Brain microvascular endothelial cell (primary cell): ENCODE measurements around the gene PA2G4.
"Not testable (repeated sequence)": the region's sequence is repeated elsewhere in the genome, so short reads cannot be mapped to it uniquely, and the experiment has no call there.

Experiments
- DNase-seq: peaks from one replicate; pipeline ENCODE4 v3.0.0-alpha.2; 2020
- H3K27ac ChIP-seq: fragments of 250-450 bp; sonication (Bioruptor Pico); 2 replicates; pipeline ENCODE4 v1.5.1; 2020; ENCODE audit warnings: mild to moderate bottlenecking, moderate library complexity
- H3K27me3 ChIP-seq: fragments of 250-450 bp; sonication (Bioruptor Pico); replicated peaks from 2 replicates; pipeline ENCODE4 v1.5.1; 2020; ENCODE audit warnings: mild to moderate bottlenecking
- H3K36me3 ChIP-seq: fragments of 250-450 bp; sonication (Bioruptor Pico); replicated peaks from 2 replicates; pipeline ENCODE4 v1.5.1; 2020; ENCODE audit warnings: mild to moderate bottlenecking
- H3K4me3 ChIP-seq: 2 replicates; pipeline ENCODE4 v1.5.1; 2011; ENCODE audit warnings: low read depth, mild to moderate bottlenecking, control low read depth, low read length, moderate library complexity
- CTCF ChIP-seq: IDR thresholded peaks from 2 replicates; pipeline ENCODE4 v1.5.1; 2011; ENCODE audit warnings: low read depth, mild to moderate bottlenecking, moderate library complexity, low read length, control low read depth, inconsistent platforms; ENCODE audit errors: missing control alignments
- in situ Hi-C: cut with HindIII; loops from 2 replicates; pipeline ENCODE4 v1.10.0; 2017; ENCODE audit warnings: low sequenced_read_pairs, low pct_ligation_motif_present

Gene PA2G4

GRCh38 chr12:56154818-56155217 is 50.5 kb downstream of the PA2G4 start:
- H3K27ac ChIP-seq, result no peak overlapping the region
- H3K36me3 ChIP-seq, result peaks cover 10% of the 10 kb centered on the region
- in situ Hi-C loops, result no loop called here
- DNase-seq, result no peak
- H3K4me3 ChIP-seq, result no peak overlapping the region
- TF ChIP-seq CTCF, result no peak
- H3K27me3 ChIP-seq, result no peaks in the 10 kb centered on the region

- Histone ChIP-seq H3K27me3 (no peaks in the 10 kb centered on the region), H3K27ac (no peak overlapping the region), H3K36me3 (peaks cover 15% of the 10 kb centered on the region), H3K4me3 (no peak overlapping the region)
- in situ Hi-C loops, result no loop called here
- DNase-seq, result no peak
- TF ChIP-seq CTCF, result no peak
Observed at GRCh38 chr12:56155256-56155845, 51.0 kb downstream of the PA2G4 start.

- DNase-seq, in situ Hi-C loops, H3K27me3 ChIP-seq: not testable (repeated sequence)
- Histone ChIP-seq H3K4me3 (peak overlapping the region; percentile 99), H3K36me3 (peaks cover 28% of the 10 kb centered on the region), H3K27ac (peak overlapping the region; percentile 22)
Observed at GRCh38 chr12:56156464-56157200, 52.3 kb downstream of the PA2G4 start.

GRCh38 chr12:56157201-56158028 is 53.1 kb downstream of the PA2G4 start:
- peak; percentile 86 for DNase-seq
- peak overlapping the region; percentile 22 for H3K27ac ChIP-seq
- peaks cover 35% of the 10 kb centered on the region for H3K36me3 ChIP-seq
- H3K4me3 ChIP-seq, result peak overlapping the region; percentile 99
- in situ Hi-C loops, result no loop called here
- no peaks in the 10 kb centered on the region for H3K27me3 ChIP-seq
- TF ChIP-seq CTCF, result peak; percentile 84

GRCh38 chr12:56158029-56158925 is 53.9 kb downstream of the PA2G4 start, which contains the start of gene MYL6:
Gene MYL6, plus strand, starts transcription at chr12:56158359. Its CDS starts 43 bp downstream, at chr12:56158402.
- H3K36me3 ChIP-seq, result peaks cover 40% of the 10 kb centered on the region
- in situ Hi-C loops, result no loop called here
- no peak for TF ChIP-seq CTCF
- no peaks in the 10 kb centered on the region for H3K27me3 ChIP-seq
- peak; percentile 99 for DNase-seq
- peak within 1 kb of the TSS; percentile 99 for H3K4me3 ChIP-seq
- H3K27ac ChIP-seq, result peak within 1 kb of the TSS; percentile 95
